ENCODE results near the gene ZNF568.

Gene ZNF568

DNA sequence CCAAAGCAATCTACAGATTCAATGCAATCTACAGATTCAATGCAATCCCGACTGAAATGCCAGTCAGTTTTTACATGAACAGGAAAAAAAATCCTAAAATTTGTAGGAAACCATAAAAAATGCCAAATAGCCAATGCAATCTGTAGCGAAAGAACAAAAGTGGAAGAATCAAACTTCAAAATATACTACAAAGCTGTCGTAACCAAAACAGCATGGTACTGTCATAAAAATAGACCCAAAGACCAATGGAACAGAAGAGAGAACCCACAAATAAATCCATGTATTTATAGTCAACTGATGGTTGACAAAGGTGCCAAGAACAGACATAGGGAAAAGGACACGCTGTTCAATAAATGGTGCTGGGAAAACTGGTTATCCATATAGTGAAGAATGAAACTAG is 17.7 kb upstream of the ZNF568 start (continued):
- TF ChIP-seq, protein P1, sequence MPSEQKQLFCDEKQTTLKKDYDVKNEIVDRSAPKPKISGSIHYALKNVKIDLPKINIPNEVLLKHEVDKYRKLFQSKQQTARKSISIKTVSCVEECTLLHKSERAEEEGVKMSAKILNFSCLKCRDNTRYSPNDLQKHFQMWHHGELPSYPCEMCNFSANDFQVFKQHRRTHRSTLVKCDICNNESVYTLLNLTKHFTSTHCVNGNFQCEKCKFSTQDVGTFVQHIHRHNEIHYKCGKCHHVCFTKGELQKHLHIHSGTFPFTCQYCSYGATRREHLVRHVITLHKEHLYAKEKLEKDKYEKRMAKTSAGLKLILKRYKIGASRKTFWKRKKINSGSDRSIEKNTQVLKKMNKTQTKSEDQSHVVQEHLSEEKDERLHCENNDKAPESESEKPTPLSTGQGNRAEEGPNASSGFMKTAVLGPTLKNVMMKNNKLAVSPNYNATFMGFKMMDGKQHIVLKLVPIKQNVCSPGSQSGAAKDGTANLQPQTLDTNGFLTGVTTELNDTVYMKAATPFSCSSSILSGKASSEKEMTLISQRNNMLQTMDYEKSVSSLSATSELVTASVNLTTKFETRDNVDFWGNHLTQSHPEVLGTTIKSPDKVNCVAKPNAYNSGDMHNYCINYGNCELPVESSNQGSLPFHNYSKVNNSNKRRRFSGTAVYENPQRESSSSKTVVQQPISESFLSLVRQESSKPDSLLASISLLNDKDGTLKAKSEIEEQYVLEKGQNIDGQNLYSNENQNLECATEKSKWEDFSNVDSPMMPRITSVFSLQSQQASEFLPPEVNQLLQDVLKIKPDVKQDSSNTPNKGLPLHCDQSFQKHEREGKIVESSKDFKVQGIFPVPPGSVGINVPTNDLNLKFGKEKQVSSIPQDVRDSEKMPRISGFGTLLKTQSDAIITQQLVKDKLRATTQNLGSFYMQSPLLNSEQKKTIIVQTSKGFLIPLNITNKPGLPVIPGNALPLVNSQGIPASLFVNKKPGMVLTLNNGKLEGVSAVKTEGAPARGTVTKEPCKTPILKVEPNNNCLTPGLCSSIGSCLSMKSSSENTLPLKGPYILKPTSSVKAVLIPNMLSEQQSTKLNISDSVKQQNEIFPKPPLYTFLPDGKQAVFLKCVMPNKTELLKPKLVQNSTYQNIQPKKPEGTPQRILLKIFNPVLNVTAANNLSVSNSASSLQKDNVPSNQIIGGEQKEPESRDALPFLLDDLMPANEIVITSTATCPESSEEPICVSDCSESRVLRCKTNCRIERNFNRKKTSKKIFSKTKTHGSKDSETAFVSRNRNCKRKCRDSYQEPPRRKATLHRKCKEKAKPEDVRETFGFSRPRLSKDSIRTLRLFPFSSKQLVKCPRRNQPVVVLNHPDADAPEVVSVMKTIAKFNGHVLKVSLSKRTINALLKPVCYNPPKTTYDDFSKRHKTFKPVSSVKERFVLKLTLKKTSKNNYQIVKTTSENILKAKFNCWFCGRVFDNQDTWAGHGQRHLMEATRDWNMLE (tag by site-specific recombination; conservative IDR thresholded peaks at IDR 0.05; ENCODE audit: low read depth) = no peak
- TF ChIP-seq, protein P2, sequence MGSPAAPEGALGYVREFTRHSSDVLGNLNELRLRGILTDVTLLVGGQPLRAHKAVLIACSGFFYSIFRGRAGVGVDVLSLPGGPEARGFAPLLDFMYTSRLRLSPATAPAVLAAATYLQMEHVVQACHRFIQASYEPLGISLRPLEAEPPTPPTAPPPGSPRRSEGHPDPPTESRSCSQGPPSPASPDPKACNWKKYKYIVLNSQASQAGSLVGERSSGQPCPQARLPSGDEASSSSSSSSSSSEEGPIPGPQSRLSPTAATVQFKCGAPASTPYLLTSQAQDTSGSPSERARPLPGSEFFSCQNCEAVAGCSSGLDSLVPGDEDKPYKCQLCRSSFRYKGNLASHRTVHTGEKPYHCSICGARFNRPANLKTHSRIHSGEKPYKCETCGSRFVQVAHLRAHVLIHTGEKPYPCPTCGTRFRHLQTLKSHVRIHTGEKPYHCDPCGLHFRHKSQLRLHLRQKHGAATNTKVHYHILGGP (tag by site-specific recombination; IDR thresholded peaks at IDR 0.05) = no peak
- TF ChIP-seq GFI1B (tag by site-specific recombination; IDR thresholded peaks at IDR 0.05) = no peak
- TF ChIP-seq ZNF510 (tag by site-specific recombination; IDR thresholded peaks at IDR 0.05; ENCODE audit: insufficient replicate concordance) = no peak
- no peak for TF ChIP-seq REPIN1 (tag by site-specific recombination; IDR thresholded peaks at IDR 0.05; ENCODE audit: low read depth)
- TF ChIP-seq, protein P3, sequence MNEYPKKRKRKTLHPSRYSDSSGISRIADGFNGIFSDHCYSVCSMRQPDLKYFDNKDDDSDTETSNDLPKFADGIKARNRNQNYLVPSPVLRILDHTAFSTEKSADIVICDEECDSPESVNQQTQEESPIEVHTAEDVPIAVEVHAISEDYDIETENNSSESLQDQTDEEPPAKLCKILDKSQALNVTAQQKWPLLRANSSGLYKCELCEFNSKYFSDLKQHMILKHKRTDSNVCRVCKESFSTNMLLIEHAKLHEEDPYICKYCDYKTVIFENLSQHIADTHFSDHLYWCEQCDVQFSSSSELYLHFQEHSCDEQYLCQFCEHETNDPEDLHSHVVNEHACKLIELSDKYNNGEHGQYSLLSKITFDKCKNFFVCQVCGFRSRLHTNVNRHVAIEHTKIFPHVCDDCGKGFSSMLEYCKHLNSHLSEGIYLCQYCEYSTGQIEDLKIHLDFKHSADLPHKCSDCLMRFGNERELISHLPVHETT (tag by site-specific recombination; IDR thresholded peaks at IDR 0.05) = no peak
- TF ChIP-seq, protein P4, sequence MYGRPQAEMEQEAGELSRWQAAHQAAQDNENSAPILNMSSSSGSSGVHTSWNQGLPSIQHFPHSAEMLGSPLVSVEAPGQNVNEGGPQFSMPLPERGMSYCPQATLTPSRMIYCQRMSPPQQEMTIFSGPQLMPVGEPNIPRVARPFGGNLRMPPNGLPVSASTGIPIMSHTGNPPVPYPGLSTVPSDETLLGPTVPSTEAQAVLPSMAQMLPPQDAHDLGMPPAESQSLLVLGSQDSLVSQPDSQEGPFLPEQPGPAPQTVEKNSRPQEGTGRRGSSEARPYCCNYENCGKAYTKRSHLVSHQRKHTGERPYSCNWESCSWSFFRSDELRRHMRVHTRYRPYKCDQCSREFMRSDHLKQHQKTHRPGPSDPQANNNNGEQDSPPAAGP (tag by site-specific recombination; IDR thresholded peaks at IDR 0.05) = no peak
- TF ChIP-seq ZNF658 (tag by site-specific recombination; IDR thresholded peaks at IDR 0.05) = no peak
- no peak for TF ChIP-seq ZBTB21 (tag by site-specific recombination; IDR thresholded peaks at IDR 0.05)
- no peak for TF ChIP-seq ZIC2 (tag by site-specific recombination; IDR thresholded peaks at IDR 0.05)
- TF ChIP-seq MEIS1 (CRISPR knock-in tag; IDR thresholded peaks at IDR 0.05; ENCODE audit: borderline replicate concordance) = no peak
- no peak for TF ChIP-seq ZNF19 (tag by site-specific recombination; IDR thresholded peaks at IDR 0.05; ENCODE audit: low read depth)
- no peak for TF ChIP-seq SP2 (tag by site-specific recombination; IDR thresholded peaks at IDR 0.05)
- TF ChIP-seq ZNF555 (tag by site-specific recombination; conservative IDR thresholded peaks at IDR 0.05) = no peak
- TF ChIP-seq, protein P5, sequence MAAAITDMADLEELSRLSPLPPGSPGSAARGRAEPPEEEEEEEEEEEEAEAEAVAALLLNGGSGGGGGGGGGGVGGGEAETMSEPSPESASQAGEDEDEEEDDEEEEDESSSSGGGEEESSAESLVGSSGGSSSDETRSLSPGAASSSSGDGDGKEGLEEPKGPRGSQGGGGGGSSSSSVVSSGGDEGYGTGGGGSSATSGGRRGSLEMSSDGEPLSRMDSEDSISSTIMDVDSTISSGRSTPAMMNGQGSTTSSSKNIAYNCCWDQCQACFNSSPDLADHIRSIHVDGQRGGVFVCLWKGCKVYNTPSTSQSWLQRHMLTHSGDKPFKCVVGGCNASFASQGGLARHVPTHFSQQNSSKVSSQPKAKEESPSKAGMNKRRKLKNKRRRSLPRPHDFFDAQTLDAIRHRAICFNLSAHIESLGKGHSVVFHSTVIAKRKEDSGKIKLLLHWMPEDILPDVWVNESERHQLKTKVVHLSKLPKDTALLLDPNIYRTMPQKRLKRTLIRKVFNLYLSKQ (tag by site-specific recombination; IDR thresholded peaks at IDR 0.05; ENCODE audit: borderline replicate concordance) = no peak
- no peak for TF ChIP-seq ZNF404 (tag by site-specific recombination; IDR thresholded peaks at IDR 0.05)
- TF ChIP-seq ZBTB20 (tag by site-specific recombination; IDR thresholded peaks at IDR 0.05) = no peak
- no peak for TF ChIP-seq SP3 (tag by site-specific recombination; IDR thresholded peaks at IDR 0.05)
- TF ChIP-seq TRIM28 (IDR thresholded peaks at IDR 0.05; ENCODE audit: borderline replicate concordance, low read length) = peak; percentile 61; the same call in 1 of the 2 replicates
- TF ChIP-seq ZNF549 (tag by site-specific recombination; IDR thresholded peaks at IDR 0.05) = 0 out of 2 replicates have a peak, but pooled peaks have one; percentile 23
- TF ChIP-seq, protein P6, sequence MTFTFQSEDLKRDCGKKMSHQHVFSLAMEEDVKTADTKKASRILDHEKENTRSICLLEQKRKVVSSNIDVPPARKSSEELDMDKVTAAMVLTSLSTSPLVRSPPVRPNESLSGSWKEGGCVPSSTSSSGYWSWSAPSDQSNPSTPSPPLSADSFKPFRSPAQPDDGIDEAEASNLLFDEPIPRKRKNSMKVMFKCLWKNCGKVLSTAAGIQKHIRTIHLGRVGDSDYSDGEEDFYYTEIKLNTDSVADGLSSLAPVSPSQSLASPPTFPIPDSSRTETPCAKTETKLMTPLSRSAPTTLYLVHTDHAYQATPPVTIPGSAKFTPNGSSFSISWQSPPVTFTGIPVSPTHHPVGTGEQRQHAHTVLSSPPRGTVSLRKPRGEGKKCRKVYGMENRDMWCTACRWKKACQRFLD (tag by site-specific recombination; IDR thresholded peaks at IDR 0.05) = no peak
- TF ChIP-seq ZNF621 (tag by site-specific recombination; IDR thresholded peaks at IDR 0.05) = no peak
- TF ChIP-seq, protein P7, sequence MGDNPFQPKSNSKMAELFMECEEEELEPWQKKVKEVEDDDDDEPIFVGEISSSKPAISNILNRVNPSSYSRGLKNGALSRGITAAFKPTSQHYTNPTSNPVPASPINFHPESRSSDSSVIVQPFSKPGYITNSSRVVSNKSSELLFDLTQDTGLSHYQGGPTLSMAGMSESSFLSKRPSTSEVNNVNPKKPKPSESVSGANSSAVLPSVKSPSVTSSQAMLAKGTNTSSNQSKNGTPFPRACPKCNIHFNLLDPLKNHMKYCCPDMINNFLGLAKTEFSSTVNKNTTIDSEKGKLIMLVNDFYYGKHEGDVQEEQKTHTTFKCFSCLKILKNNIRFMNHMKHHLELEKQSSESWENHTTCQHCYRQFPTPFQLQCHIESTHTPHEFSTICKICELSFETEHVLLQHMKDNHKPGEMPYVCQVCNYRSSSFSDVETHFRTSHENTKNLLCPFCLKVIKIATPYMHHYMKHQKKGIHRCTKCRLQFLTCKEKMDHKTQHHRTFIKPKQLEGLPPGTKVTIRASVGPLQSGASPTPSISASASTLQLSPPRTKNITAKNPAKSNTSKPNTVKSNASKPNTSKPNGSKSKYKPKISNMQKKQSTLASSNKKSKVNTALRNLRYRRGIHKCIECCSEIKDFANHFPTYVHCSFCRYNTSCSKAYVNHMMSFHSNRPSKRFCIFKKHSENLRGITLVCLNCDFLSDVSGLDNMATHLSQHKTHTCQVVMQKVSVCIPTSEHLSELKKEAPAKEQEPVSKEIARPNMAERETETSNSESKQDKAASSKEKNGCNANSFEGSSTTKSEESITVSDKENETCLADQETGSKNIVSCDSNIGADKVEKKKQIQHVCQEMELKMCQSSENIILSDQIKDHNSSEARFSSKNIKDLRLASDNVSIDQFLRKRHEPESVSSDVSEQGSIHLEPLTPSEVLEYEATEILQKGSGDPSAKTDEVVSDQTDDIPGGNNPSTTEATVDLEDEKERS (tag by site-specific recombination; IDR thresholded peaks at IDR 0.05) = peak; percentile 99
- TF ChIP-seq MZF1 (tag by site-specific recombination; IDR thresholded peaks at IDR 0.05; ENCODE audit: borderline replicate concordance) = no peak
- no peak for TF ChIP-seq HOXA7 (CRISPR knock-in tag; IDR thresholded peaks at IDR 0.05; ENCODE audit: borderline replicate concordance)
- no peak for TF ChIP-seq ZSCAN16 (tag by site-specific recombination; IDR thresholded peaks at IDR 0.05)

Data from HEK293 (cell line).